GM21526 (cell line): Measurements from ENCODE around the gene KMT5C.

ENCODE experiments used
- ATAC-seq: cut with Tn5 transposase; IDR thresholded peaks from one replicate; pipeline ENCODE4 v1.9.1; 2021; ENCODE audit warnings: moderate library complexity; ENCODE audit not compliant: unreplicated experiment, low FRiP score

The KMT5C gene

DNA sequence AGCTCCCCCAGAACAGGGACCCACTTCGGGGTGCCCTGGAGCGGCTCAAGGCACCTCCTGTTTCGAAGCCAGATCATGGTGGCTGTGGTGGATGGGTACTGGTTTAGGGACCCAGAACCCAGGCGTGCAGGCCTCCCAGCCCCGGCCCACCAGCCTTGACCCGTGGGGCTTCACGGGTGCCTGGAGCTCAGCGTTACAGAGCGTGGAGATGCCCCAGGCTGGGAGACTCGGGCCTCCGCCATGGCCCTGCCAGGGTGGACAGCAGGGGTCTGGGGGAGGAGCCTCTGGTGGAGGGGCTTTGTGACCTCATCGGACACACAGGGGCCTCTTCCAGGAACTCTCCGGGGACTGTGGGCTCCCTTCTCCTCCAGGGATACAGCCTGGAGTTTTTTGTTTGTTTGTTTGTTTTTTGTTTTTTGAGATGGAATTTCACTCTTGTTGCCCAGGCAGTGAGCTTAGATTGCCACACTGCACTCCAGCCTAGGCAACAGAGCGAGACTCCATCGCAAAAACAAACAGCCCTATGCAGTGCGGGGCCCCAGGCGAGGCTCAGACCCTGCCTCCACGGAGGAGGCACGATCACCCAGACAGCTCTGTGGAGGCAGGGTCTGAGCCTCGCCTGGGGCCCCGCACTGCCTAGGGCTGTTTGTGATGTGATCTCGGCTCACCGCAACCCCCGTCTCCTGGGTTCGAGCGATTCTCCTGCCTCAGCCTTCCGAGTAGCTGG is 23.5 kb downstream of the KMT5C start, which contains the start of gene GARIN5B:
TSS of gene GARIN5B (minus strand) at position 271 of the 727 bp plus-strand sequence. CDS start at position 77, 194 bp downstream.
- no peak for ATAC-seq

DNA sequence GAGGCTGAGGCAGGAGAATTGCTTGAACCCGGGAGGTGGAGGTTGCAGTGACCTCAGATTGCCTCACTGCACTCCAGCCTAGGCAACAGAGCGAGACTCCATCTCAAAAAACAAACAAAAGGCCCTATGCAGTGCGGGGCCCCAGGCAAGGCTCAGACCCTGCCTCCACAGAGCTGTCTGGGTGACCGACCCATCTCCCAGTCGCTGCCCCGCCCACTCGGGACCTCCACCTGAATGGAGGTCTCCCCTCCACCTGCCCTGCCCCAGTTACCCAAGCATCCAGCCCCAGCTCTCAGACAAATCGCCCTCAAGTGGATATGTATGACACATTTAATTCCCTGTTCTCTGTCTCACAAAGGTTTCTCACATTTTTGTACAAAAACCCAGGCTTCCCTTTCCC is 25.6 kb downstream of the KMT5C start:
- no peak for ATAC-seq

DNA sequence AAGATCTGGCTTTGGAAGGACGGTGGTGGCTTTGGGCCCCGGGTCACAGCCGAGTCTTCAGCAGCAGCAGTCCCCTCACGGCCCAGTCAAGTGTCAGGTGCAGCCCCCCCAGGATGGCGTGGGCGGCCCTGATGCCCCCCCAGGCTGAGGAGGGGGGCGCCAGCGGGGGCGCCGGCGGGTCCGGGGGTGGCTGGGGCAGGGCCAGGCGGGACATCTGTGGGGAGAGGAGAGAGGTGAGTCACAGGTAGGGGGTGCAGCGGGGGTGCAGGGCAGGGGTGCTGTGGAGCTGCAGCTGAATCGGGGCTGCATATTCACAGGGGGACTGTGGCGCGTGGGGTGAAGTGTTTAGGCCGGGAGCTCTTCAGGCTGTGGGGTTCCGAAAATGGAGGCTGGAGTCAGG is 26.3 kb downstream of the KMT5C start:
- no peak for ATAC-seq

DNA sequence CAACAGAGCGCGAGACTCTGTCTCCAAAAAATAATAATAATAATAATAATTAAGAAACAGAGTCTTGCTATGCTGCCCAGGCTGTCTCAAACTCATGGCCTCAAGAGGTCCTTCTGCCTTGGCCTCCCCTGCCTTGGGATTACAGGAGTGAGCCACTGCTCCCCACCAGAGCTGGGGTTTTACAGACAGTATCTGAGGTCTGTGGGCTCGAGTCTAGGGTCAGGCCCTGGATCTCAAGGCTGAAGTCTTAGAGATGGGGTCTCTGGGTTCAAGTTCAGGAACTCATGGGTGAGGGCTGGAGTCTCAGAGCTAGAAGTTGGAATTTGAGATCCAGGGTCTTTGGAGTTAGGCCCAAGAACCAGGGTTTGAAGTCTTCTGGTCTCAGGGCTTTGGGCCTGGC is 27.1 kb downstream of the KMT5C start:
- no peak for ATAC-seq

DNA sequence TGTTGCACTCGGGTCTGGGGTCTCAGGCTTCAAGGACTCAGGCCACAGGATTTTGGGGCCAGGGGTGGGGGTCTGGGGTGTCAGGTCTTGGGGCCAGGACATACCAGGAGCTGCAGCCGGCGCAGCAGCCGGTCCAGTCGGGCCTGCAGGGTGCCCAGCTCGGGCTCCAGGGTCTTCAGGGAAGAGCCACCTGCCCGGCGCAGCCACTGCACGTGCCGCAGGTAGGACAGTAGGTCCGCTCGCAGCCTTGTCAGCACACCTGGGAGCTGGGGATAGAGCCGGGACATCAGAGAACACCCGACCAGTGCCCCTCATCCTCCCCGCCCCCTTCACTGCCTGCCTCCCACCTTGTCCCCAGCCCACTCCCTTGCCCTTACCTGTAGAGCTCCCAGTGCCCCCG is 28.4 kb downstream of the KMT5C start:
- ATAC-seq, result no peak

DNA sequence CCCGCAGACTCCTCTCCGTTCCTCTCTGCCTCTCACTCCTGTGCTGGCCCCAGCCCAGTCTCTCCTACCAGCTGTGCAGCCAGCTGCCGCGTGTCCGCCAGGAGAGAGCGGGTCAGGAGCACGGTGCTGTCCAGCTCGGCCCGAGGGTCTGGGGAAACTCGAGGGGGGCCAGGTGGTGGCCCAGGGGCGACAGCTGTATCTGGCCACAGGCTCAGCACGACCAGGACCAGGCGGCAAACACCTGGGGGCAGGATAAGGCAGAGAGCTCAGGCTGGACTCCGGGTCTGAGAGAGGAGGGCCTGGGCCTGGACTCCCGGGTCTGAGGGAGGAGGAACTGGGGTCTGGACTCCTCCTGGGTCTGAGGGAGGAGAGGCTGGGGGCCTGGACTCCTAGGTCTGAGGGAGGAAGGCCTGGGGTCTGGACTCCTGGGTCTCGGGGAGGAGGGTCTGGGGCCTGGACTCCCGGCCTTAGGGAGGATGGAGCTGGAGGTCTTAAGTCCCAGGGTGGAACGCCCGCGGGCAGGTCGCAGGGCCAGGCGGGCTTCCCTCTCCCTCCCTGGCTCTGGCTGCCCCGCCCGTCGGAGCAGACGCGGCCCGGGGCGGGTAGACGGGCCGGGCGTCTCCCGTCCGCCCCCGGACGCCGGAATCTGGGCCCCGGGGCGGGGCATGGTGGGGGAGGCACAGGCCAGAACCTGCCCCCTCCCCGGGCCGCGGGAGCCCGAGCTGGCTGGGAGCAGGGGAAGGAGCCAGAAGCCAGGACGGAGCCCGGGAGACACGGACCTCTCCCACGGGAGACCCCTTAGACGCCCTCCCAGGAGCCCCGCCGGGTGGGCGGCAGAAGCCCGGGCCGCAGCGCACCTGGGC is 29.3 kb downstream of the KMT5C start:
- no peak for ATAC-seq

DNA sequence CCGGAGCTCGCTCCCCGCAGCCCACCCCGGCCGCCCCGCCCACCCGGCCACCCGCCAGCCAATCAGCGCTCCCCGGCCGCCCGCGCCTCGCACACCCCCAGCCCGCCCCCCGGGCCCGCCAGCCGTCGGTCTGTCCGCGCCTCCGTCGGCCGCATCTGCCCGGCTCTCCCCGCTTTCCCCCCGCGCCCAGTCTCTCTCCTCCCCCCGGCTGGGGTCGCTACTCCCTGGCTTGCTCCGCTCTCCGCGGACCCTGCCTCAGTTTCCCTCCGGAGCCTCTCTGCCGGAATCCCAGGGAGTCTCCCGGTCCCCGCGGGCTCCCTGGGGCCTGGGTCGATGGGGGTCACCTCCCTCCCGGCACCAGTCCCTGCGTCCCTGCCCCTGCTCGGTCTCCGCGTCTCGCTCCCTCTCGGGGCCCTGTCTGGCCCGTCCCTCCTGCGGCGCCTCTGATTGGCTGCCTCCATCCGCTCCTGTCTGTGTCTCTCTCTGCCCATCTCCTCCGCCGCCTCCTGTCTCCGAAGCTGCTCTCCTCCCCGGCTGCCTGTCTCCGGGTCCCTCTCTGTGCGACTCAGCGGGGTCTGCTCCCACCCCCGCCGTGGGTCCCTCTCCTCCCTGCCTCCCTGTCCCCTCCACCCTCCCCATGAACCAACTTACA is 30.1 kb downstream of the KMT5C start:
- ATAC-seq, result no peak

DNA sequence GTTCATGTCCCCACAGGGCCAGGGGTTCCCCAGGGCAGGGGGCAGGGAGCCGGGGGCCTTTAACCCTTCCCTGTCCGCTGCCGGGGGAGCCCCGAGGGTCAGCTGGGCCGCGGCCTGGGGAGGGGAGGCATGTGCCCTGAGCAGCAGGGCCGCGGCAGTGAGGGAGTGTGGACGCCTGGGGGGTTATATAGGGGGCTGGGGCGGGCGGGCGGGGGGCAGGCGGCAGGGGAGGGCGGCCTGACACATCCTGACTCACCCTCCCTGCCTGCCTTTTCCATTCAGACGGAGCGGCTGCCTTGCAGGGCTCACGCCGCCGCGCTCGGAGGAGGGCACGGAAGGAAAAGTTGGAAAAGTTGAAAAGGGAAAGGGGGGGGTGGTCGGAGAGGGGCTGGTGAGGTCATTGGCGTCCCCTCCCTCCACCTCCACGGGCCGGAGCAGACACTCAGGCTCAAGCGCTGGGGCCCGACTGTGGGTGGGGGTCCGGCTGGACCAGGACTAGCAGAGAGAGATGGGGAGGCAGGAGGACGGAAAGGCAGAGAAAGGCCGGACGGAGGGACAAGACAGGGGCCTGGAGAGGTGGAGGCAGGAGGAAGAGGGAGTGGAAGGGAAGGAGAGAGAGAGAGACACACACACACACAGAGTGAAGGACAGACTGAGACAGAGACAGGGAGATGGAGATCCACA is 30.8 kb downstream of the KMT5C start, which contains the start of gene IL11:
TSS of gene IL11 (minus strand) at position 159 of the 684 bp plus-strand sequence. CDS start at position 6, 153 bp downstream.
- no peak for ATAC-seq

DNA sequence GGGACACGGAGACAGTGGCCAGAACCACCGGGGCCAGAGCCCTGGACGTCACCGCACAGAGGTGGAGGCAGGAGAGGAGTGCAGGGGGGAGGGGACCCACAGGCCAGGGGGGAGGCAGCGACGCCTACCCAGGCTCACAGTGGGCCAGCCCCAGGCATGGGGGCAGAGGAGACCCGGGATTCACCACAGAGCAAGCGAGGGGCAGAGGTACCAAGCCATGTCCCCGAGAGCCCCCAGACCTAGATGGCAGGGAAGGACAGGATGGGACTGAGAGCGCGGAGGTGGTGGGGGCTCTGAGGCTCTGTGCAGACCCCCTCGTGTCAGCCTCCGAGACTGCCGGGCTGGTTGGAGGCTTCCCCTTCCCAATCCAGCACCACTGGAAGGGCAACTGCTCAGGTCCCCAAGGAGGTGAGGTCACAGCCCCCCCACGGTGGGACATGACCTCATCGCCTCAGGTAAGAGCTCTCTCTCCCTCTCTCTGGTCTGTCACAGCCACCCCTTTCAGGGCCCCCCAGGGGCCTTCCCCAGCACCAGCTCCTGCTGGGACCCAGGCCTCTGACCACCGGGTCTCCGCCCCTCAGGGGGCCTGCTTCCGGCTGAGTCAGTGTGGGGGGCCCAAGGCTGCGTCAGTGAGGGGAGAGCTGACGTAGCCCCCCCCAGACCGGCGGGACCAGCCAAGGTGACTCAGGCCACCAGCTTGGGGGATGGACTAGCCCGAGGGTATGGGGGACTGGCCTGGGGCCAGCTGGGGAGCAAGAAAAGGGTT is 32.8 kb downstream of the KMT5C start:
- no peak for ATAC-seq

DNA sequence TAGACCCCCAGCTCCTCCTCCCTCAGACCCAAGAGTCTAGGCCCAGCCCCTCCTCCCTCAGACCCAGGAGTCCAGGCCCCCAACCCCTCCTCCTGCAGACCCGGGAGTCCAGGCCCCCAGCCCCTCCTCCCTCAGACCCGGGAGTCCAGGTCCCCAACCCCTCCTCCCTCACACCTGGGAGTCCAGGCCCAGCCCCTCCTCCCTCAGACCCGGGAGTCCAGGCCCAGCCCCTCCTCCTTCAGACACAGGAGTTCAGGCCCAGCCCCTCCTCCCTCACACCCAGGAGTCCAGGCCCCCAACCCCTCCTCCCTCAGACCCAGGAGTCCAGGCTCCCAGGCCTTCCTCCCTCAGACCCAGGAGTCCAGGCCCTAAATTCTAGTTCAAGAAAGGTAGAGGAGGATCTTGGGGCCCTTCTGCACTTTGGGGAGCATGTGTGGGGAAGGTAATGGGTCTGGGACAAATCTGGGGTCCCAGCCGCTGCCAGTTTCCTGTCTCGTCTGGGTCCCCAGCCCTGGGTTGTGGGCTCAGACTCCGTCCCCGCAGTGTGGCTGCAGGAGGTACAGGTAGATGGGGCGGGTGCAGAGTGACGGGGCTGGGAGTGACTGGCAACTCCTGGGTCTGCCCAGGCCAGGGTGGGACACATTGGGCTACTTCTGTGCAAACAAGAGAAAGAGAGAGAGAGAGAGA is 33.8 kb downstream of the KMT5C start:
- no peak for ATAC-seq

DNA sequence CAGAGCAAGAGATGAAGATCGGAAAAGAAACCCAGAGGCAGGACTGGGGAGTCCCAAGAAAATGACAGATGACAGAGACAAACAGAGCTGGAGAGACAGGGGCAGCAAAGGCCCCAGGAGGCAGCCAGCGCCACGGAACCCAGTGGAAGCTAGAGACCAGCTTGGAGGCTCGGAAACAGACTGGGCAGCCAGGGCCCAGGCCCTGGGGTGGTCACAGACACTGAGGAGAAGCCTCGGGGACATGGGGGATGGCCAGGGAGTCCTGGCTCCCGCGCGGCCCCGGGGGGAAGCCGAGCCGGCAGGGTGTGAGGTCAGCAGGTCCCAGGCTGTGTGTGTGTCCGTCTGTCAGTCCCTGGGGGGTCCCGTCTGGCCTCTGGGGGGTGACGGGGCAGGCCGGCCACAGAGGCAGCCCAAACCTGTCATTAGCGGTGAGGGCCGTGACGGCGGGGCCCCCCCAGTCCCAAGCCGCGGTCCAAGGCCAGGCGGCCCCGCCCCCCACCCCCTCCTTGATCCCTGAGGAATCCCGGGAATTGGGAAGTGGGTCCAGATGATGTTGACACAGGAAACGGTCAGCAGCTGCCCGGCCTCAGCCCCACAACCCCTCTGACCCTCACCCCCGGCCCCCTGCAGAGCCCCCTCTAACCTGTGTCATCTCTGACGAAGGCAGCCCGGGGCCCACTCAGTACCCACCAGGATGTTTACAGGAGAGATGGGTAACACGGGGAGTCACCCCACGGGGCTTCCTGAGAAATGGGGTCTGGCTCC is 34.5 kb downstream of the KMT5C start:
- no peak for ATAC-seq

DNA sequence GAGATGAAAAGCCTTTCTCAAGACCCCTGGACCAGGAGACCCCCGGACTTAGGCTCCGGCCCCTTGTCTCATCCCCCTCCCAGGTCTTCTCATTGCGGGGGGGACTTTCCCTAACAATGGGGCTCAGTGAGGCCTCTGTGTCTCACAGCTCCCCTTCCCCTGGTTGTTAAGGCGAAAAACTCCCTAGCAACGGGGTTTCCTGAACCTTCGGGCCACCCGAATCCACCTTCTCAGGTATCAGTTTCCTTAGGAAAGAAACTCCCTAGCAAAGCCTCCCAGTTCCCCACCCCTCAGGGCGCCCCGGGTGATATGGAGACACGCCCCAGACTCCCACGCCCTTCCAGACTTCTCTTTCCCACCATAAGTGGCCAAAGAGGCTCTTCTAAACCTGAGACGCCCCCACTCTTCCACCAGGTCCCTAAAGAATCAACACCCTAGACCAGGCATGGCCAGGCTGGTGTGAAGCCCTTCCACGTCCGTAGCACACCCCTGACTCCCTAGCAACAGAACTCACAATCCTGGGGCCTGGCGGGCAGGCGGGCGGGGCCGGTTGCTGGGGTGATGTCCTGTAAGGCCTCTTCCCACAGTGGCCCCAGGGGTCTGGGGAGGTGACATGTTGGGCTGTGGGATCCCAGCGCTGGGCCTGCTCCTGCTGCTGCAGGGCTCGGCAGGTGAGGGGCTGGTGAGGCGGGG is 36.7 kb downstream of the KMT5C start, which contains the start of gene TMEM190:
TSS of gene TMEM190 (plus strand) at position 586 of the 693 bp plus-strand sequence. CDS start at position 614, 28 bp downstream.
- no peak for ATAC-seq

DNA sequence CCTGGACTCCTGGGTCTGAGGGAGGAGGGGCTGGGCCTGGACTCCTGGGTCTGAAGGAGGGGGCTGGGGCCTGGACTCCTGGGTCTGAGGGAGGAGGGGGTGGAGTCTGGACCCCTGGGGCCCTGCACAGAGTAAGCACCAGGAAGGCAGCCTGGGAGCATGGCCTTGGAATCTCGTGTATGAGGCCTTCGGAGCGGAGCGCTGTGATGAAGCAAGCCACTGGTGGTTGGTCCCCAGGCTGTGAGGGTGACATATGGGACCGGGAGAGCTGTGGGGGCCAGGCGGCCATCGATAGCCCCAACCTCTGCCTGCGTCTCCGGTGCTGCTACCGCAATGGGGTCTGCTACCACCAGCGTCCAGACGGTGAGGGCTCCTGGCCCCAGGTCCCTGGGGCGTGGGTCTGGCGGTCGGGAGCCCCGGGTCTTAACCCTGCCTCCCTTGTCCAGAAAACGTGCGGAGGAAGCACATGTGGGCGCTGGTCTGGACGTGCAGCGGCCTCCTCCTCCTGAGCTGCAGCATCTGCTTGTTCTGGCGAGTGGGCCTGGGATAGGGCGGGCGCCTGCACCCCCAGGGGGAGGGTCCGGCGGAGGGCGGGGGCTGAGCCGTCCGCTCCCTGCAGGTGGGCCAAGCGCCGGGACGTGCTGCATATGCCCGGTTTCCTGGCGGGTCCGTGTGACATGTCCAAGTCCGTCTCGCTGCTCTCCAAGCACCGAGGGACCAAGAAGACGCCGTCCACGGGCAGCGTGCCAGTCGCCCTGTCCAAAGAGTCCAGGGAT is 37.9 kb downstream of the KMT5C start:
- ATAC-seq, result no peak

DNA sequence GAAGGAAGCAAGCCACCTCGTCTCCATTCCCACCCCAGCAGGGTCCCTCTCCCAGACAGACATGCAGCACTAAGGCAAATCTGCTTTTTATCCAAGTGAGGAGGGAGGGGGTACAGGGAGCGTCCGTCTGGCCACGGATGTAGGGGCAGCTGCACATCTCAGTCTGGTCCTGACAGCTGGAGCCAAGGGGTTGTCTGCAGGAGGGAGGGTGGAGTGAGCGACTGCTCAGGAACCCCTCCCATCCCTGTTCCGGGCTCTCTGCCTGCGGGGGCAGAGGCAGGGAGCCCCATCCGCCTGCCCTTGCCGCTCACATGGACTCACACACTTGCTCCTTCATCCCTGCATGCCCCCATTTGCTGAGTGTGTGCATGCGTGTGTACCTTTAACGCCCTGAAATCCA is 39.5 kb downstream of the KMT5C start:
- no peak for ATAC-seq

DNA sequence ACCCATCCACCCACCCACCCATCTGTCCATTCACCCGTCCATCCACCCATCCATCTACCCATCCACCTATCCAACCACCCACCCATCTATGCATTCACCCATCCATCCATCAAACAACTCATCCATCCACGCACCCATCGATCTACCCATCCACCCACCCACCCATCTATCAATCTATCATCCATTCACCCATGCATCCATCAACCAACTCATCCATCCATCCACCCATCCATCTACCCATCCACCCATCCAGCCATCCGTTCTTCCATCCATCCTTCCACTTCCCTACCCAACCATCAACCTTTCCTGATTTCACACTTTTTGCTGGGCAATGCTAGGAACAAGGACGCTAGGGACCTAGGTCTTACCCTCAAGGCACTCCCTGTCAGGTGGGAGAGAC is 42.3 kb downstream of the KMT5C start:
- no peak for ATAC-seq

DNA sequence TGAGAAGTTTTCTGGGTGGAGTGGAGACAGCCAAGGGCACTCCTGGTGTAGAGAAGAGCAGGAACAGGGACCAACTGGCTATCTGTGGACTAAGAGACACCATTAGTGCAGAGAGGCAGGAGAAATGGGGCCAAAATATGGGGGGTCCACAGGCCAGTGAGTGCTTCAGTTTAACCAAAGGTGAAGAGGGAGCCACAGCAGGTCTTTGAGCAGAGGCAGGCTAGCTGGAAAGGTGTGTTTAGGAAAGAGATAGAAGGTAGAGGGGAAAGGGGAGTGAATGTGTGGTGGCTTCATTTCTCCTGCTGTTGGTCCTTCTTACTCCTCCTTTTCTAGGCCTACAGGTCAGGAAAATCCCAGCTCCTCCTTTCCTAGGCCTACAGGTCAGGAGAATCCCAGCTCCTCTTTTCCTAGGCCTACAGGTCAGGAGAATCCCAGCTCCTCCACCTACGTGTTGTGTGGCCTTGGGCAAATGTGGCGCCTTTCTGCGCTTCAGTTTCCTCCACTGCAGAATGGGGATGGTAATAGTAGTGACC is 42.9 kb downstream of the KMT5C start:
- ATAC-seq, result no peak
